22Rv1 (cell line): ENCODE results near the gene ALAS1.

Experiments
- H3K27ac ChIP-seq: fragments of 450-650 bp; 2 replicates; pipeline ENCODE4 v1.5.1; 2017
- ZFX ChIP-seq: fragments of 450-650 bp; IDR thresholded peaks from 2 replicates; pipeline ENCODE4 v1.6.1; 2017; ENCODE audit warnings: antibody characterized with exemption, borderline replicate concordance
- TF ChIP-seq, protein P1 (sequence below): fragments of 450-650 bp; IDR thresholded peaks from 2 replicates; pipeline ENCODE4 v1.5.1; 2017; ENCODE audit warnings: mild to moderate bottlenecking

Gene ALAS1

DNA sequence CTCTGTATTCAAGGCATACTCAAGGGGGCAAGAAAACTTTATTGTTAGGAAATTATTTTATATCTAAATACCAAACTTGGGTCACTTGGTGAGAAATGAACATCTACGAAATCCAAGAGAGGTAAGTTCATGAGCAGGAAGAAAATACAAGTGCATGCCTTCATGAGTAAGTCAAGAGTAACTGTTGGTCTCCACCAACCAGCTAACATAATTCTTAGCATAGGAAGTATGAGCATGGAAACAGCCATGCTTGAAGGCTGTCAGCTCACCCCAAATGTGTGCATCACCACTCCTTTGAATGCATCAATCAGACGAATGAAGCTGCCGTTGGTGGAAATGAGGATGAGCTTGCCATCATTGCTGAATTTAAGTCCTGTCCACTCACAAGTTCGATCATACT lies 61.5 kb downstream of the ALAS1 start:
- H3K27ac ChIP-seq = no peak overlapping the region

DNA sequence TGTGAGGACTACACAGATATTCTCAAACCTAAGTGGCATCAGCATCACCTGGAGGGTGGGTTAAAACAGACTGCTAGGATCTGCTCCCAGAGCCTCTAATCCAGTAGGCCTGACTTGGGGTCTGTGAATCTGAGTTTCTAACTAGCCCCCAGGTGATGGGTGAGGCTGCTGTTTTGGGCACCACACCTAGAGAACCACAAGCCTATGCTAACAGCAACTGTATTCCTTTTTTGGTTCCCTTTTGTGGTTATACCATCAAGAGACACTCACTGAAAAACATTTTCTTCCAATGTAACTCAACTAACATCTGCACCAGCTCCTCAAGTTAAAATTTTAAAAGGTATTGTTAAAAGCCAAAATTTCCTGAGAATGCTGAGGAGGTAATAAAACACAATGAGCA lies 64.5 kb downstream of the ALAS1 start:
- no peak for TF ChIP-seq ZFX
- TF ChIP-seq, protein P1, sequence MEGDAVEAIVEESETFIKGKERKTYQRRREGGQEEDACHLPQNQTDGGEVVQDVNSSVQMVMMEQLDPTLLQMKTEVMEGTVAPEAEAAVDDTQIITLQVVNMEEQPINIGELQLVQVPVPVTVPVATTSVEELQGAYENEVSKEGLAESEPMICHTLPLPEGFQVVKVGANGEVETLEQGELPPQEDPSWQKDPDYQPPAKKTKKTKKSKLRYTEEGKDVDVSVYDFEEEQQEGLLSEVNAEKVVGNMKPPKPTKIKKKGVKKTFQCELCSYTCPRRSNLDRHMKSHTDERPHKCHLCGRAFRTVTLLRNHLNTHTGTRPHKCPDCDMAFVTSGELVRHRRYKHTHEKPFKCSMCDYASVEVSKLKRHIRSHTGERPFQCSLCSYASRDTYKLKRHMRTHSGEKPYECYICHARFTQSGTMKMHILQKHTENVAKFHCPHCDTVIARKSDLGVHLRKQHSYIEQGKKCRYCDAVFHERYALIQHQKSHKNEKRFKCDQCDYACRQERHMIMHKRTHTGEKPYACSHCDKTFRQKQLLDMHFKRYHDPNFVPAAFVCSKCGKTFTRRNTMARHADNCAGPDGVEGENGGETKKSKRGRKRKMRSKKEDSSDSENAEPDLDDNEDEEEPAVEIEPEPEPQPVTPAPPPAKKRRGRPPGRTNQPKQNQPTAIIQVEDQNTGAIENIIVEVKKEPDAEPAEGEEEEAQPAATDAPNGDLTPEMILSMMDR = no peak
- H3K27ac ChIP-seq = no peak overlapping the region

More for the DNA sequence above, 61.5 kb downstream of the ALAS1 start:
- TF ChIP-seq, protein P1 = no peak
- TF ChIP-seq ZFX = no peak
